Left lung (tissue), 10 donors: ENCODE data around the gene TRPC4AP. TPM values are rescaled to one million over a fixed set of nuclear protein-coding genes. Genes with fewer than 3 reads are reported as not detected.

ENCODE experiments used
- ATAC-seq: fragments of 200-7000 bp; cut with Tn5 transposase; one replicate; pipeline ENCODE4 v1.9.1; 2020; ENCODE audit warnings: moderate library complexity
- DNase-seq, 4 donors: peaks; one replicate each; pipeline ENCODE4 v3.0.0-alpha.2; 2013 to 2020
- H3K27ac ChIP-seq, 2 donors: fragments of 200-600 bp; sonication (generic) in 1 of 2; one replicate each; pipeline versions ENCODE4 v1.5.0 to v1.8.0; 2020 to 2021
- H3K27me3 ChIP-seq, 2 donors: fragments of 200-600 bp; sonication (generic) in 1 of 2; one replicate each; pipeline versions ENCODE4 v1.5.0 to v1.8.0; 2020 to 2021
- H3K36me3 ChIP-seq, 2 donors: fragments of 200-600 bp; sonication (generic) in 1 of 2; one replicate each; pipeline versions ENCODE4 v1.5.0 to v1.8.0; 2020 to 2021
- H3K4me1 ChIP-seq, 2 donors: fragments of 200-600 bp; one replicate each; pipeline ENCODE4 v1.8.0; 2021
- H3K4me3 ChIP-seq, 2 donors: fragments of 200-600 bp; sonication (generic) in 1 of 2; one replicate each; pipeline versions ENCODE4 v1.5.0 to v1.8.0; 2020 to 2021; ENCODE audit warnings: mild to moderate bottlenecking in 1 of 2
- H3K9me3 ChIP-seq, 2 donors: fragments of 200-600 bp; sonication (generic) in 1 of 2; one replicate each; pipeline versions ENCODE4 v1.5.0 to v1.8.0; 2020 to 2021
- CTCF ChIP-seq, 2 donors: fragments of 200-600 bp; sonication (generic) in 1 of 2; IDR thresholded peaks; one replicate each; pipeline versions ENCODE4 v1.5.0 to v1.8.0; 2021; ENCODE audit warnings: antibody characterized with exemption in 2 of 2
- intact Hi-C, 2 donors: fragments of 100-400 bp; cut with DNase I; formaldehyde crosslinking; loops; one replicate each; pipeline versions ENCODE4 v1.11.2 to v1.14.2; 2022
- polyA plus RNA-seq, 6 donors: library from polyadenylated mRNA; unstranded; fragments of 120-200 nt; gene quantifications; one replicate each; pipeline ENCODE4 v1.2.1, GENCODE V29; 2013; ENCODE audit not compliant: insufficient read length in 6 of 6
- total RNA-seq, 2 donors: library from RNA; stranded (reverse); fragmentation: NEBNext Ultra II Directional; extraction: Animal tissue kit (Norgen Biotek cat#: 25700); gene quantifications; one replicate each; pipeline ENCODE4 v1.2.1, GENCODE V29; 2021
- donor health status: DM: no; HTN: yes; CAD: no.
- donor health status: DM: no; HTN: no; CAD: no.

Gene TRPC4AP
- total and polyA plus RNA-seq, 8 donors = 57.8 to 70.8 (median 67.0) TPM

GRCh38 chr20:35000311-35000921 lies 92.2 kb downstream of the TRPC4AP start:
- H3K4me1 ChIP-seq = no peaks in the 10 kb centered on the region
- H3K4me3 ChIP-seq = no peak overlapping the region
- ATAC-seq (no peak), DNase-seq (peak in 1 of 4 donors; percentile 77)
- peaks cover 0 to 100% of the 10 kb centered on the region in 2 donors for H3K36me3 ChIP-seq
- H3K27ac ChIP-seq = no peak overlapping the region
- H3K9me3 ChIP-seq = no peaks in the 10 kb centered on the region
- no peaks in the 10 kb centered on the region for H3K27me3 ChIP-seq
- intact Hi-C loops = no loop called here
- no peak for TF ChIP-seq CTCF (IDR thresholded peaks at IDR 0.05)

GRCh38 chr20:34999782-35000181 lies 92.8 kb downstream of the TRPC4AP start:
- intact Hi-C loops = no loop called here
- Histone ChIP-seq H3K27ac (no peak overlapping the region), H3K4me1 (no peaks in the 10 kb centered on the region), H3K9me3 (no peaks in the 10 kb centered on the region), H3K27me3 (no peaks in the 10 kb centered on the region), H3K36me3 (peaks cover 0 to 100% of the 10 kb centered on the region in 2 donors), H3K4me3 (no peak overlapping the region)
- no peak for TF ChIP-seq CTCF (IDR thresholded peaks at IDR 0.05)
- no peak for ATAC-seq
- no peak for DNase-seq

DNA sequence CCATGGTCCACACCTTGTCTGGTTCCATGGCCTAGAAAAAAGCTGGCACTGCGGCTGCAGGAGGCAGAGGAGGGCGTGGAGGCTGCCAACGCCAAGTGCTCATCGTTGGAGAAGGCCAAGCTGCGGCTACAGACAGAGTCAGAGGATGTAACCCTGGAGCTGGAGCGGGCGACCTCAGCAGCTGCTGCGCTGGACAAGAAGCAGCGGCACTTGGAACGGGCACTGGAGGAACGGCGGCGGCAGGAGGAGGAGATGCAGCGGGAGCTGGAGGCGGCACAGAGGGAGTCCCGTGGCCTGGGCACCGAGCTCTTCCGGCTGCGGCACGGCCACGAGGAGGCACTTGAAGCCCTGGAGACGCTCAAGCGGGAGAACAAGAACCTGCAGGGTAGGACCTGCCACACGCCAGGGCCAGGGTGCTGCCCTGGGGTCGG lies 93.6 kb downstream of the TRPC4AP start:
- DNase-seq = peak in 1 of 4 donors; percentile 71
- Histone ChIP-seq H3K27ac (no peak overlapping the region), H3K36me3 (peaks cover 0 to 100% of the 10 kb centered on the region in 2 donors), H3K4me3 (no peak overlapping the region), H3K4me1 (no peaks in the 10 kb centered on the region), H3K9me3 (no peaks in the 10 kb centered on the region), H3K27me3 (no peaks in the 10 kb centered on the region)
- TF ChIP-seq CTCF (IDR thresholded peaks at IDR 0.05) = no peak
- ATAC-seq = no peak
- intact Hi-C loops = no loop called here

DNA sequence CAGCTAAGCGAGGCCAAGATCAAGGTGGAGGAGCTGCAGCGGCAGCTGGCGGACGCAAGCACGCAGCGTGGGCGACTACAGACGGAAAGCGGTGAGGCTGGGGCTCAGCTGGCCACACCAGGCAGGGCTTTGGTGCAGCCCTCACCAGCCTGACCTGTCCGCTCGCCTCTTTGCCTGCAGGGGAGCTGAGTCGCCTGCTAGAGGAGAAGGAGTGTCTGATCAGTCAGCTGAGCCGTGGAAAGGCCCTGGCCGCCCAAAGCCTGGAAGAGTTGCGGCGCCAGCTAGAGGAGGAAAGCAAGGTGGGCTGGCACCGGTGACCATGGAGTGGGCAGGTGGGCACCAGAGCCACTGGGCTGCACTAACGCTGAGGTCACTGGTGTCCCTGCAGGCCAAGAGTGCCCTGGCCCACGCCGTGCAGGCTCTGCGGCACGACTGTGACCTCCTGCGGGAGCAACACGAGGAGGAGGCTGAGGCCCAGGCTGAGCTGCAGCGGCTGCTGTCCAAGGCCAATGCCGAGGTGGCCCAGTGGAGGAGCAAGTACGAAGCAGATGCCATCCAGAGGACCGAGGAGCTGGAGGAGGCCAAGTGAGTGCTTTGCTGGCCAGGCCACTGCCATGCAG lies 94.2 kb downstream of the TRPC4AP start:
- no peaks in the 10 kb centered on the region for H3K27me3 ChIP-seq
- H3K9me3 ChIP-seq = no peaks in the 10 kb centered on the region
- H3K36me3 ChIP-seq = peaks cover 0 to 100% of the 10 kb centered on the region in 2 donors
- no peak overlapping the region for H3K27ac ChIP-seq
- no peak for TF ChIP-seq CTCF (IDR thresholded peaks at IDR 0.05)
- no peak overlapping the region for H3K4me3 ChIP-seq
- DNase-seq (peak in 1 of 4 donors; percentile 64), ATAC-seq (no peak)
- H3K4me1 ChIP-seq = no peaks in the 10 kb centered on the region
- intact Hi-C loops = no loop called here

DNA sequence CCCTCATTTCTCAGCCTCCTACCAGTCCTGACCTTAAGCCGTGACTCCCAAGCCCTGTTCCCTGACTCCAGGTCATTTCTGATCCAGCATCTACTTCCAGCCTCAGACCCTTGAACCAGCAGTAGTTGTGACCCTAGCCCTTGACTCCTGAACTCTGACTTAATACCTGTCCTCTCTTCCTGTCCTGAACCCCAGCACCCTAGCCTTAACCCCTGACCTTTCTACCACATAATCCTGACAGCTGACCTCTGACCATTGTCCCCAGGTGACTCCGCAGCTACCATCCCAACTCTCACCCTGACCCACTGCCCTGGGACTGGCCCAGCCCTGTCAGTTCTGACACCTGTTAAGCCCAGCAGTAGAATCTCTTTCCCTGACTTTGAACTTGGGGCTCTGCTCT lies 94.8 kb downstream of the TRPC4AP start:
- ATAC-seq (no peak), DNase-seq (peak in 1 of 4 donors; percentile 4)
- Histone ChIP-seq H3K4me3 (no peak overlapping the region), H3K27ac (no peak overlapping the region), H3K27me3 (no peaks in the 10 kb centered on the region), H3K9me3 (no peaks in the 10 kb centered on the region), H3K36me3 (peaks cover 0 to 100% of the 10 kb centered on the region in 2 donors), H3K4me1 (no peaks in the 10 kb centered on the region)
- intact Hi-C loops = no loop called here
- no peak for TF ChIP-seq CTCF (IDR thresholded peaks at IDR 0.05)
